Left forelimb (tissue), 1 donor: ENCODE results near the gene HOXB5.

Source experiments
- DNase-seq: peaks from one replicate; pipeline ENCODE4 v3.0.0-alpha.2; 2018; ENCODE audit warnings: low spot score

HOXB5 gene

GRCh38 chr17:48629411-48629759 lies 35.8 kb upstream of the HOXB5 start:
- no peak for DNase-seq

GRCh38 chr17:48628649-48629410 lies 35.3 kb upstream of the HOXB5 start:
- DNase-seq = no peak

GRCh38 chr17:48627623-48628521 lies 34.3 kb upstream of the HOXB5 start:
- no peak for DNase-seq

DNA sequence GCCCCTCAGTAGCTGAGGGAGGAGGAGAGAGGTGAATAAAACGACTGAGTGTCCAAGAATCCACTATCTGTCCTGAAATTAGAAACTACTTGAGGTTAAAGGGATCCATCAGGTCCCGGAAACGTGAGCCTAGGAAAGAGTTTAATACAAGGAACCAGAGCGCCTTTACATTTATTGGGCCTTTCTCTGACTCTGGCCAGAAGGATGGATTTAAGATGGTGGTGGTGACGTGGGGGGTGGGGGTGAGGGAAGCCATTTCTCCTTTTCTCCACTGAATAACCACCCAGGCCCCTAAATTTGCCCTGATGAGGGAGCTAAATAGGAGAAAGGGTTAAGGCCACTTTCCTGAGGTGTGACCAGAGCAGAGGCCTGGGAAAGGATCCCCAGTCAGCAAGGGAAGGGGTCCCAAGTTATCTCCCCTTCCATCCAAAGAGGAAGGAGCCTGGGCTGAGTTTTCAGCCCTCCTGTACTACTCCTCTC lies 33.6 kb upstream of the HOXB5 start:
- no peak for DNase-seq

- DNase-seq = no peak
These were observed 32.9 kb upstream of the HOXB5 start, which contains the start of gene HOXB9 for GRCh38 chr17:48626245-48627117. TSS of gene HOXB9 (minus strand) at chr17:48626358. CDS start at chr17:48626269, 89 bp downstream.

GRCh38 chr17:48625495-48626244 lies 32.1 kb upstream of the HOXB5 start:
- no peak for DNase-seq

DNA sequence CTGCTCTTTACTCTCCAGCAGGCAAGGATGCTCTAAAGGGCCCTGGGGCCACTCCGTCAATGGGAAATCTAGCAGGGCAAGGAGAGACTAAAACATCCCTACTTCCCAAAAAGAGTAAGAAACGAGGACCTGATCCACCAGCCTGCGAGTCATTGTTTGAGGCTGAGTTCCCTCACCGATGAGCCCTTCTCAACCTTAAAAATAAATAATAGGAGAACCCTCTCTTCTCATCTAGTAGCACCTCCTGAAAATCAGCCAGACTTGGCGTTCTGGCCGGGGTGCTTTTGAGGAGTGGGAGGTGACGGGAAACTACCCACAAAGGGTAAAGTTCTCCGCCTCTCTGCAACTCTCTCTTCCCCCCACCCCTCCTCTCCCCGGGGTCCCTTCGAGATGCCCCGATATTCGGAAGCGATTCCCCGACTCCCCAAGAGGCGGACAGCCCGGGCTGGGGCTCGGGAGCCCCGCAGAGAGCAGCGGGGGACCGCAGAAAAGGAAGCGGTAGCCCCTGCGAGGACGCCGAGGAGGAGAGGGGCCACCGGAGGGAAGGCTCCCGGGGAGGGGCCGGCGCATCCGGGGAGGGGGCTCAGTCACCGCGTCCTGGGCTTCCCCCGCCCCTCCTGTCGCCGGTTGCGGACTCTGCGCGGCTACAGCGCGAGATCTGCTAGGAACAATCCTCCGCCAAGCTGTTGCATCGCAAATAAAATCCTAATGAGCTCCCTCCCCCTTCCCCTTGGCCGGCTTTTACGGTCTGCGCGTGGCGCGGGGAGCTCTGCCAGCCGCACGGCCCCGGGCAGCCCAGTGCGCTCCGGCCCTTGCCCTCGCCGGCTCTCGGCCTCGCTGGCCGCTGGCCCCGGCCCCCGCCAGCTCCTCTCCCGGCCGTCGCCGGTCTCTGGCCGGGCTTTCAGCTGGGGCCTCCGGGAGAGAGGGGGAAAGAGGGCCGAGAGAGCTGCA lies 31.2 kb upstream of the HOXB5 start:
- no peak for DNase-seq

- no peak for DNase-seq
These were observed 30.5 kb upstream of the HOXB5 start for GRCh38 chr17:48624118-48624517.

DNA sequence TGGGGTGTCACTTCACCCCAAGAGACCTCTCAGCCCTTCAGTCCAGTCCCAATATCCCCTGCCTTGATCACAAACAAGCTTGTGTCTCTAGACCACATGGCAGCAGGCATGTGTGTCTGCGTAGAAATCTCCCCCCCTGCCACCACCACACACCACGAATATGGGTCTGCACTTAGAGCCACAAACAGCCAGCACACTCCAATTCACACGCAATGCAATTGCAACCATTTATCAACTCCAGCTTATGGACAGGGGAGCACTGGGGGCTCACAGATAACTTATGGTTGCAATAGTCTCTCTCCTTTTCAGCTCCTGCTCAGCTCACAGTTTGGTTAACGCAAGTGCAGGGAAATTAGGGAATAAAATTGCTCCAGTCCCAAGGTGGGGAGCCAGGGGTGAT lies 30.0 kb upstream of the HOXB5 start:
- DNase-seq = no peak

DNA sequence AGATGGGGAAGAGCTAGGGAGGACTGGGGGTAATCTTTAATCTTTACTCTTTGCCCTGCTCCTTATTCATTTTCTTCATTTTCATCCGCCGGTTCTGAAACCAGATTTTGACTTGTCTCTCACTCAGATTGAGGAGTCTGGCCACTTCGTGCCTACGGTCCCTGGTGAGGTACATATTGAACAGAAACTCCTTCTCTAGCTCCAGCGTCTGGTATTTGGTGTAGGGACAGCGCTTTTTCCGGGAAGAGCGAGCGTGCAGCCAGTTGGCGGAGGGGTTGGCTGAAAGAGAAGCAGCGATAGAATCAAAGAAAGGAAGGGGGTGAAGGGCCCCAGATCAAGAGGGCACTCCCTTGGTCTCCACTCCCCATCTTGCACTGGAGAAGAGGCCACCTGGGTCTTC lies 29.3 kb upstream of the HOXB5 start:
- DNase-seq = no peak

GRCh38 chr17:48621410-48622392 lies 28.1 kb upstream of the HOXB5 start:
- no peak for DNase-seq

- no peak for DNase-seq
These were observed 27.0 kb upstream of the HOXB5 start for GRCh38 chr17:48620461-48621139.

DNA sequence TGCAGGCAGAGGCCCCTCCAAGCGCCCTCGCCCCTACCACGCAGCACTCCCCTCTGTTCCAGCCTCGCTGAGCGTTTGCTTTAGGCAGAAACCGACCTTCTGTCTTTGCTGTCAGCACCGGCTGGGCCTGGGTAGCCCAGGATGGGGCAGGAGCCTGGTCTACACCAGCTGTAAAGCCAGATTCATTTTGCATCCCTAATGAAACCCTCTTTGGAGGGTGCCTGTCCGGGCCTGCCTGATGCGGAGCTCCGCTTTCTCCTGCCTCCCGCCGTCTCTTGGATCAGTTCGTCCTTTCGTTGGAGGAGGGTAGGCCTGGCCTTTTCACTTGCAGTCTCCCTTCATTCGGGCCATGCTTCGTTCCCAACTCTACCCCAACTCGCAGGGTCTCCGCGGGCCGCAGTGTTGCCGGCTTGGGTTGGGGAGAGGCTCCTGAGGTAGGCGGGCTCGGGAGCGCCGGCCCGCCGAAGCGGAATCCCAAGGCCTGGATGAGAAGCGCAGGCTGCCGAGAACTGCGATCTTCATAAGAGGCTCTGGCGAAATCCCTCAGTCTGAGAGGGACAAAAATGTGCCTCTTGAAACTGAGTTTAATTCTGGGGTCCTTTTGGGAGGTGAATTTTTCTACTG lies 26.4 kb upstream of the HOXB5 start:
- DNase-seq = no peak

GRCh38 chr17:48618256-48618896 lies 24.8 kb upstream of the HOXB5 start:
- peak; percentile 90 for DNase-seq

- no peak for DNase-seq
These were observed 24.1 kb upstream of the HOXB5 start for GRCh38 chr17:48617471-48618255.

DNA sequence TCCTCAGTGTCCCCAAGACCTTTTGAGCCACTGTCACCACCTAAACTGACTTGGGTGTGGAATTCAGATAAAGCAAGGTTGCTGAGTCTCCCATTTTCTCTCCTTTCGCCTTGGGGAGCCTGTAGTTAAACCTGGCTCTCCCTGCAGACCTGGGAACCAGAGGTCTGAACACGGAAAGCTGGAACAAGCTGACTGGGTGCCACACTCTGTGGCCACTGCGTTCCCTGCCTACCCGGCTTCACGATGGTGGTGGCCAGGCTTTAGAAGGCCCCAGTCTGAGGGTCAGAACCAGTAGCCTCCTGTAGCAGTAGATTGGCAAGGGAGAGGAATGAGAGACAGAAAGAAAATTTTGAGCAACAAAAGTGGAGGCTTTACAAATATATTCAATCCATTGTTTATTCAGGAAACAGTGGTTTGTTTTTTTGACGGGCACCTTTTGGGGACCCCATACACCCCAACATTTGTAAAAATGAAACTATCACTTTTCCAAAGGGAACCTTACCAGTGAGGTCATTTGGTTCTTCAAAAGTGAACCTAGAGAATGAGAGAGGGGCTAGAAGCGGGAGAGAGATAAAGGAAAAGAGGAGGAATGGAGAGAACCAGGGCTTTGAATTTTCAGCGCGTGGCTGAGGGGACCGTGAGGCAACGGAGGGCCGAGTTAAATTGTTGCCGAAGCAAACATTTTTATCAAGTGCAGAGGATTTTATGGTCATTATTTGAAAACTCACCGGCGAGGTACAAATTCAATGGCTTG lies 23.3 kb upstream of the HOXB5 start:
- no peak for DNase-seq
